MM.1S (cell line): Measurements from ENCODE around the gene OR8S1.
"Not testable (repeated sequence)": the region's sequence is repeated elsewhere in the genome, so short reads cannot be mapped to it uniquely, and the experiment has no call there.

ENCODE experiments used
- CTCF ChIP-seq: fragments of 300-600 bp; sonication (generic); IDR thresholded peaks from 2 replicates; pipeline ENCODE4 v1.5.1; 2016; ENCODE audit warnings: antibody characterized with exemption, low read length, mixed read lengths
- EZH2 ChIP-seq: fragments of 300-600 bp; sonication (generic); optimal IDR thresholded peaks from 2 replicates; pipeline ENCODE3; 2017; ENCODE audit warnings: low read depth, mild to moderate bottlenecking, antibody characterized with exemption, low read length, mixed read lengths
- EZH2phosphoT487 ChIP-seq: fragments of 300-600 bp; sonication (generic); IDR thresholded peaks from 2 replicates; pipeline ENCODE4 v1.6.1; 2018; ENCODE audit warnings: antibody characterized with exemption, low read length

- TF ChIP-seq CTCF, EZH2phosphoT487, EZH2: not testable (repeated sequence)
Observed at GRCh38 chr12:48551636-48552035, 26.2 kb downstream of the OR8S1 start.
